Neural progenitor cell (in vitro differentiated cells): ENCODE measurements around the gene FANCG. TPM values are rescaled to one million over a fixed set of nuclear protein-coding genes. Genes with fewer than 3 reads are reported as not detected.

Experiments
- DNase-seq: peaks from one replicate; pipeline ENCODE4 v3.0.0-alpha.2; 2016; ENCODE audit warnings: low spot score
- H2AFZ ChIP-seq: fragments of 200-600 bp; sonication (generic); replicated peaks from 2 replicates; pipeline ENCODE4 v1.6.1; 2016; ENCODE audit warnings: antibody characterized with exemption
- H3F3A ChIP-seq: fragments of 200-600 bp; sonication (generic); 2 replicates; pipeline ENCODE4 v1.6.1; 2016; ENCODE audit warnings: antibody characterized with exemption, low read depth
- H3K27ac ChIP-seq: fragments of 200-600 bp; sonication (generic); 2 replicates; pipeline ENCODE4 v1.5.1; 2016; ENCODE audit warnings: mild to moderate bottlenecking
- H3K27me3 ChIP-seq: fragments of 200-600 bp; sonication (generic); 2 replicates; pipeline ENCODE4 v1.6.1; 2016; ENCODE audit warnings: mild to moderate bottlenecking, moderate library complexity
- H3K36me3 ChIP-seq: fragments of 200-600 bp; sonication (generic); 2 replicates; pipeline ENCODE4 v1.5.1; 2016
- H3K4me1 ChIP-seq: fragments of 200-600 bp; sonication (generic); 2 replicates; pipeline ENCODE4 v1.6.1; 2016; ENCODE audit warnings: mixed run types
- H3K4me2 ChIP-seq: fragments of 200-600 bp; sonication (generic); 2 replicates; pipeline ENCODE4 v1.6.1; 2016
- H3K4me3 ChIP-seq: fragments of 200-600 bp; sonication (generic); 2 replicates; pipeline ENCODE4 v1.5.1; 2016
- H3K79me2 ChIP-seq: fragments of 200-600 bp; sonication (generic); 2 replicates; pipeline ENCODE4 v1.6.1; 2016; ENCODE audit warnings: low read depth
- H3K9ac ChIP-seq: fragments of 200-600 bp; sonication (generic); 2 replicates; pipeline ENCODE4 v1.6.1; 2016
- H3K9me3 ChIP-seq: fragments of 200-600 bp; sonication (generic); 2 replicates; pipeline ENCODE4 v1.5.1; 2016; ENCODE audit warnings: low read depth
- H4K20me1 ChIP-seq: fragments of 200-600 bp; sonication (generic); 2 replicates; pipeline ENCODE4 v1.6.1; 2016; ENCODE audit warnings: low read depth
- H3K27ac Mint-ChIP-seq: 3 replicates; pipeline ENCODE4 v1.8.0; 2021; ENCODE audit warnings: mixed read lengths
- H3K27me3 Mint-ChIP-seq: 2 replicates; pipeline ENCODE4 v1.8.0; 2022; ENCODE audit warnings: low read depth, mild to moderate bottlenecking, inconsistent platforms, moderate library complexity, mixed read lengths; ENCODE audit not compliant: insufficient read depth
- H3K36me3 Mint-ChIP-seq: 3 replicates; pipeline ENCODE4 v1.8.0; 2021; ENCODE audit warnings: mixed read lengths
- H3K4me1 Mint-ChIP-seq: 3 replicates; pipeline ENCODE4 v1.8.0; 2021; ENCODE audit warnings: mixed read lengths
- H3K4me3 Mint-ChIP-seq: 3 replicates; pipeline ENCODE4 v1.8.0; 2021; ENCODE audit warnings: mild to moderate bottlenecking, moderate library complexity, mixed read lengths
- H3K9me3 Mint-ChIP-seq: 3 replicates; pipeline ENCODE4 v1.8.0; 2020; ENCODE audit warnings: mixed read lengths
- CTCF ChIP-seq: fragments of 200-600 bp; sonication (generic); IDR thresholded peaks from 2 replicates; pipeline ENCODE4 v1.5.1; 2017; ENCODE audit warnings: antibody characterized with exemption, mild to moderate bottlenecking
- EZH2 ChIP-seq: fragments of 200-600 bp; sonication (generic); IDR thresholded peaks from 2 replicates; pipeline ENCODE4 v1.6.1; 2017; ENCODE audit warnings: antibody characterized with exemption, mild to moderate bottlenecking, moderate library complexity
- EZH2phosphoT487 ChIP-seq: fragments of 200-600 bp; sonication (generic); IDR thresholded peaks from 2 replicates; pipeline ENCODE4 v1.6.1; 2017; ENCODE audit warnings: antibody characterized with exemption
- total RNA-seq: library from RNA; depleted of rRNA; stranded (reverse); fragments of >200 nt; gene quantifications from 2 replicates; pipeline ENCODE4 v1.2.3, GENCODE V29; 2015; ENCODE audit warnings: low replicate concordance

Gene FANCG
- total RNA-seq, 1 donor from 2014 or later, result 89.4 TPM

GRCh38 chr9:35115680-35116538, 36.2 kb upstream of the FANCG start, which contains the start of gene ATOSB:
TSS of gene ATOSB (minus strand) at chr9:35115862. CDS start at chr9:35108274, 7,588 bp downstream.
- H3F3A ChIP-seq, result peaks cover 27% of the 10 kb centered on the region
- peak within 1 kb of the TSS; percentile 97 for H3K4me2 ChIP-seq
- peak within 1 kb of the TSS; percentile 90 for H3K27ac ChIP-seq
- no peak within 1 kb of the TSS for H3K9ac ChIP-seq
- peak within 1 kb of the TSS; percentile 35 for H2AFZ ChIP-seq
- H3K9me3 ChIP-seq, result no peaks in the 10 kb centered on the region
- H3K4me1 ChIP-seq, result peaks cover 18% of the 10 kb centered on the region
- H3K79me2 ChIP-seq, result peaks cover 20% of the 10 kb centered on the region
- no peak for TF ChIP-seq CTCF
- TF ChIP-seq EZH2phosphoT487, result no peak
- no peak for TF ChIP-seq EZH2
- H3K27me3 ChIP-seq, result no peaks in the 10 kb centered on the region
- Mint-ChIP-seq H3K36me3 (no peaks in the 10 kb centered on the region), H3K4me1 (peaks cover 39% of the 10 kb centered on the region), H3K4me3 (peak within 1 kb of the TSS; percentile 97), H3K27ac (peak within 1 kb of the TSS; percentile 96), H3K9me3 (no peaks in the 10 kb centered on the region), H3K27me3 (peaks cover 5% of the 10 kb centered on the region)
- H4K20me1 ChIP-seq, result peaks cover 3% of the 10 kb centered on the region
- peak within 1 kb of the TSS; percentile 73 for H3K4me3 ChIP-seq
- DNase-seq, result peak; percentile 100
- H3K36me3 ChIP-seq, result no peaks in the 10 kb centered on the region

GRCh38 chr9:35114840-35115628, 35.3 kb upstream of the FANCG start:
- Histone ChIP-seq H3K4me1 (peaks cover 23% of the 10 kb centered on the region), H3K4me3 (peak overlapping the region; percentile 73), H3K79me2 (peaks cover 29% of the 10 kb centered on the region), H2AFZ (no peak overlapping the region), H3K27ac (peak overlapping the region; percentile 90), H3K9ac (no peak overlapping the region), H3K36me3 (no peaks in the 10 kb centered on the region), H4K20me1 (peaks cover 12% of the 10 kb centered on the region), H3F3A (peaks cover 27% of the 10 kb centered on the region), H3K4me2 (peak overlapping the region; percentile 89), H3K9me3 (no peaks in the 10 kb centered on the region), H3K27me3 (no peaks in the 10 kb centered on the region)
- peak; percentile 58 for DNase-seq
- no peak for TF ChIP-seq EZH2
- TF ChIP-seq CTCF, result no peak
- TF ChIP-seq EZH2phosphoT487, result no peak
- H3K36me3 Mint-ChIP-seq, result no peaks in the 10 kb centered on the region
- H3K9me3 Mint-ChIP-seq, result no peaks in the 10 kb centered on the region
- H3K27me3 Mint-ChIP-seq, result peaks cover 5% of the 10 kb centered on the region
- peak overlapping the region; percentile 96 for H3K27ac Mint-ChIP-seq
- peak overlapping the region; percentile 97 for H3K4me3 Mint-ChIP-seq
- H3K4me1 Mint-ChIP-seq, result peaks cover 48% of the 10 kb centered on the region

GRCh38 chr9:35114113-35114839, 34.5 kb upstream of the FANCG start:
- Histone ChIP-seq H3K9me3 (no peaks in the 10 kb centered on the region), H2AFZ (peak overlapping the region; percentile 26), H3K27ac (peak overlapping the region; percentile 90), H3F3A (peaks cover 27% of the 10 kb centered on the region), H3K27me3 (no peaks in the 10 kb centered on the region), H3K4me2 (peak overlapping the region; percentile 89), H3K79me2 (peaks cover 29% of the 10 kb centered on the region), H3K9ac (no peak overlapping the region), H3K36me3 (no peaks in the 10 kb centered on the region), H4K20me1 (peaks cover 19% of the 10 kb centered on the region), H3K4me1 (peaks cover 23% of the 10 kb centered on the region), H3K4me3 (peak overlapping the region; percentile 73)
- no peaks in the 10 kb centered on the region for H3K9me3 Mint-ChIP-seq
- TF ChIP-seq EZH2, result no peak
- TF ChIP-seq CTCF, result no peak
- no peak for TF ChIP-seq EZH2phosphoT487
- peaks cover 4% of the 10 kb centered on the region for H3K36me3 Mint-ChIP-seq
- peak overlapping the region; percentile 97 for H3K4me3 Mint-ChIP-seq
- peaks cover 5% of the 10 kb centered on the region for H3K27me3 Mint-ChIP-seq
- H3K4me1 Mint-ChIP-seq, result peaks cover 55% of the 10 kb centered on the region
- H3K27ac Mint-ChIP-seq, result peak overlapping the region; percentile 96
- DNase-seq, result peak; percentile 98
